SK-N-SH (cell line): ENCODE measurements around the gene RILP. TPM values are rescaled to one million over a fixed set of nuclear protein-coding genes. Genes with fewer than 3 reads are reported as not detected.

Source experiments
- CTCF ChIA-PET: fragments of 300-600, 350-600 bp; formaldehyde crosslinking; extraction: SDS; loops from one replicate; lab custom pipeline; 2021; lab: Yijun Ruan, JAX
- POLR2A ChIA-PET: fragments of 350-600 bp; sonication (Branson Sonifier 250); formaldehyde crosslinking; extraction: SDS; loops from one replicate; lab custom pipeline; 2020; ENCODE audit warnings: antibody characterized with exemption, inconsistent platforms; lab: Yijun Ruan, JAX
- DNase-seq: peaks from one replicate; pipeline ENCODE4 v3.0.0; 2012
- H2AFZ ChIP-seq: fragments of 200-600 bp; sonication (generic); 2 replicates; pipeline ENCODE4 v1.8.1; 2016; ENCODE audit warnings: antibody characterized with exemption, mild to moderate bottlenecking, low read depth
- H3F3A ChIP-seq: fragments of 200-600 bp; sonication (generic); replicated peaks from 2 replicates; pipeline ENCODE3; 2016; ENCODE audit warnings: antibody characterized with exemption, mild to moderate bottlenecking; ENCODE audit not compliant: insufficient read depth
- H3K27ac ChIP-seq, 2 experiments: fragments of 200-500 bp in 1 of 2; fragments of 200-600 bp in 1 of 2; sonication (Bioruptor generic) in 1 of 2; sonication (generic), shearing (Covaris generic) in 1 of 2; 2 replicates each; pipeline versions ENCODE4 v1.5.1 to v1.6.1; 2014 to 2016; ENCODE audit warnings: low read depth in 2 of 2, inconsistent platforms in 1 of 2, low read length in 1 of 2, mild to moderate bottlenecking in 1 of 2, mixed read lengths in 1 of 2
- H3K27me3 ChIP-seq: fragments of 200-600 bp; sonication (generic), shearing (Covaris generic); 2 replicates; pipeline ENCODE4 v1.6.1; 2016; ENCODE audit warnings: mixed run types; ENCODE audit not compliant: insufficient read depth
- H3K36me3 ChIP-seq, 2 experiments: fragments of 200-500 bp in 1 of 2; fragments of 200-600 bp in 1 of 2; sonication (Bioruptor generic) in 1 of 2; sonication (generic) in 1 of 2; replicated peaks in 1 of 2; 2 replicates each; pipeline versions ENCODE3 to v1.5.1; 2014 to 2016; ENCODE audit warnings: low read length in 1 of 2, mild to moderate bottlenecking in 1 of 2; ENCODE audit not compliant: insufficient read depth in 2 of 2, control insufficient read depth in 1 of 2
- H3K4me1 ChIP-seq, 2 experiments: fragments of 200-500 bp in 1 of 2; fragments of 200-600 bp in 1 of 2; sonication (Bioruptor generic) in 1 of 2; sonication (generic), shearing (Covaris generic) in 1 of 2; 2 replicates each; pipeline versions ENCODE4 v1.5.1 to v1.6.1; 2014 to 2016; ENCODE audit warnings: low read depth in 1 of 2, low read length in 1 of 2, mixed run types in 1 of 2; ENCODE audit not compliant: insufficient read depth in 2 of 2, control insufficient read depth in 1 of 2
- H3K4me2 ChIP-seq: fragments of 200-600 bp; sonication (generic), shearing (Covaris generic); 2 replicates; pipeline ENCODE4 v1.6.1; 2017; ENCODE audit warnings: mixed run types
- H3K4me3 ChIP-seq, 2 experiments: fragments of 200-500 bp in 1 of 2; fragments of 200-600 bp in 1 of 2; sonication (Bioruptor generic) in 1 of 2; sonication (generic), shearing (Covaris generic) in 1 of 2; 2 replicates each; pipeline versions ENCODE4 v1.5.1 to v1.8.1; 2014 to 2016; ENCODE audit warnings: low read depth in 2 of 2, inconsistent platforms in 1 of 2, low read length in 1 of 2, mild to moderate bottlenecking in 1 of 2, mixed read lengths in 1 of 2, moderate library complexity in 1 of 2
- H3K79me2 ChIP-seq: fragments of 200-600 bp; sonication (generic); 2 replicates; pipeline ENCODE4 v1.8.1; 2017; ENCODE audit warnings: mild to moderate bottlenecking; ENCODE audit not compliant: insufficient read depth
- H3K9ac ChIP-seq: fragments of 200-600 bp; sonication (generic); 2 replicates; pipeline ENCODE4 v1.6.1; 2017; ENCODE audit warnings: mixed run types
- H3K9me2 ChIP-seq: fragments of 200-600 bp; sonication (generic); 2 replicates; pipeline ENCODE4 v1.6.1; 2017; ENCODE audit warnings: mixed run types
- H3K9me3 ChIP-seq: fragments of 200-600 bp; sonication (generic); 2 replicates; pipeline ENCODE4 v1.6.1; 2017; ENCODE audit warnings: mixed run types, mild to moderate bottlenecking, moderate library complexity
- H4K20me1 ChIP-seq: fragments of 200-600 bp; sonication (generic); 2 replicates; pipeline ENCODE4 v1.6.1; 2017; ENCODE audit warnings: mild to moderate bottlenecking, mixed run types; ENCODE audit not compliant: insufficient read depth
- ELF1 ChIP-seq: IDR thresholded peaks from 2 replicates; pipeline ENCODE4 v1.4.0; 2012
- EP300 ChIP-seq, 2 experiments: IDR thresholded peaks; 2 replicates each; pipeline versions ENCODE4 v1.4.0 to v1.6.1; 2012; ENCODE audit warnings: borderline replicate concordance in 1 of 2, low read depth in 1 of 2, low read length in 1 of 2
- FOSL2 ChIP-seq: IDR thresholded peaks from 2 replicates; pipeline ENCODE4 v1.4.0; 2012; ENCODE audit warnings: low read depth, mild to moderate bottlenecking, moderate library complexity, borderline replicate concordance
- FOXJ3 ChIP-seq: sonication (generic); formaldehyde crosslinking; IDR thresholded peaks from 2 replicates; pipeline ENCODE4 v1.5.1; 2020; ENCODE audit warnings: mild to moderate bottlenecking, missing genetic modification reagents
- NFIC ChIP-seq: IDR thresholded peaks from 2 replicates; pipeline ENCODE4 v1.4.0; 2012; ENCODE audit warnings: borderline replicate concordance
- POLR2AphosphoS5 ChIP-seq: IDR thresholded peaks from 2 replicates; pipeline ENCODE4 v1.6.1; 2012; ENCODE audit warnings: low read depth, low read length
- RAD21 ChIP-seq: IDR thresholded peaks from 2 replicates; pipeline ENCODE4 v1.6.1; 2012; ENCODE audit warnings: mild to moderate bottlenecking, low read length
- RXRA ChIP-seq: IDR thresholded peaks from 2 replicates; pipeline ENCODE4 v1.4.0; 2012; ENCODE audit warnings: low read depth, mild to moderate bottlenecking, borderline replicate concordance
- SMC3 ChIP-seq: IDR thresholded peaks from 2 replicates; pipeline ENCODE4 v1.6.1; 2012; ENCODE audit warnings: low read depth, low read length, improper control_type of control experiment
- TCF12 ChIP-seq: IDR thresholded peaks from 2 replicates; pipeline ENCODE4 v1.4.0; 2012
- TEAD4 ChIP-seq: IDR thresholded peaks from 2 replicates; pipeline ENCODE4 v1.4.0; 2012; ENCODE audit warnings: mild to moderate bottlenecking, borderline replicate concordance; ENCODE audit not compliant: insufficient read depth
- YY1 ChIP-seq: IDR thresholded peaks from 2 replicates; pipeline ENCODE4 v1.4.0; 2012; ENCODE audit warnings: low read depth, mild to moderate bottlenecking
- WGBS: methylation state at CpG from one replicate; pipeline ENCODE4 v1.1.6; 2017; ENCODE audit warnings: low lambda C conversion rate; 5-methylcytosine and 5-hydroxymethylcytosine counted together
- polyA plus RNA-seq, 3 experiments: library from polyadenylated mRNA; depleted of rRNA; stranded (reverse); fragments of >200 nt; gene quantifications; 2 replicates each; pipeline ENCODE4 v1.2.3, GENCODE V29; 2012
- TF ChIP-seq, protein P1 (sequence below): IDR thresholded peaks from 2 replicates; pipeline ENCODE4 v1.4.0; 2012; ENCODE audit warnings: low read depth, borderline replicate concordance
- TF ChIP-seq, protein P2 (sequence below): IDR thresholded peaks from 2 replicates; pipeline ENCODE4 v1.4.0; 2012; ENCODE audit warnings: low read depth
- TF ChIP-seq, protein P3 (sequence below): IDR thresholded peaks from 2 replicates; pipeline ENCODE4 v1.6.1; 2012; ENCODE audit warnings: mild to moderate bottlenecking, low read depth, low read length, moderate library complexity
- TF ChIP-seq, protein P4 (sequence below): fragments of 150-350 bp; IDR thresholded peaks from 2 replicates; pipeline ENCODE4 v1.6.1; 2016; ENCODE audit warnings: mild to moderate bottlenecking, low read depth, low read length
- TF ChIP-seq, protein P5 (sequence below): IDR thresholded peaks from 2 replicates; pipeline ENCODE4 v1.4.0; 2012; ENCODE audit warnings: low read depth, borderline replicate concordance

RILP gene
- polyA plus RNA-seq, 1 of the 3 experiments (the other 2 are of a cell fraction), result 3.8 TPM

DNA sequence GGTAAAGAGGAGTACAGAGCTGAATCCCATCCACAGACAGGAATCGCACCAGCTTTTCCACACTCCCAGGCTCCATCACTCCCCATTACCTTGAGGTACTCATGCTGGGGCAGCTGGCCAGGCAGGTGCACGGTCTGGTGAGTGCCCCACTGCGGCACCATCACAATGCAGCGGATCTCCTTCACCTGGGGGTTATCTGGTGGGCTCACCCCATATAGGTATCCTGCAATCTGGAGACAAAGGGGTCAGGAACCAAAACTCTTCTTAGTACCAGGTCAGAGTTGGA is 1.8 kb upstream of the RILP start:
- 98% methylated on average over 4 of the region's 4 CpGs for WGBS
- no peaks in the 10 kb centered on the region for H4K20me1 ChIP-seq
- H2AFZ ChIP-seq, result no peak overlapping the region
- H3K27ac ChIP-seq, result no peak overlapping the region
- H3K36me3 ChIP-seq, result peaks cover 51 to 56% of the 10 kb centered on the region in 2 experiments
- TF ChIP-seq ELF1, result no peak
- TF ChIP-seq TEAD4, result no peak
- no peak for TF ChIP-seq FOSL2
- no peak for TF ChIP-seq SMC3
- no peak for TF ChIP-seq RXRA
- TF ChIP-seq POLR2AphosphoS5, result no peak
- TF ChIP-seq, protein P1, sequence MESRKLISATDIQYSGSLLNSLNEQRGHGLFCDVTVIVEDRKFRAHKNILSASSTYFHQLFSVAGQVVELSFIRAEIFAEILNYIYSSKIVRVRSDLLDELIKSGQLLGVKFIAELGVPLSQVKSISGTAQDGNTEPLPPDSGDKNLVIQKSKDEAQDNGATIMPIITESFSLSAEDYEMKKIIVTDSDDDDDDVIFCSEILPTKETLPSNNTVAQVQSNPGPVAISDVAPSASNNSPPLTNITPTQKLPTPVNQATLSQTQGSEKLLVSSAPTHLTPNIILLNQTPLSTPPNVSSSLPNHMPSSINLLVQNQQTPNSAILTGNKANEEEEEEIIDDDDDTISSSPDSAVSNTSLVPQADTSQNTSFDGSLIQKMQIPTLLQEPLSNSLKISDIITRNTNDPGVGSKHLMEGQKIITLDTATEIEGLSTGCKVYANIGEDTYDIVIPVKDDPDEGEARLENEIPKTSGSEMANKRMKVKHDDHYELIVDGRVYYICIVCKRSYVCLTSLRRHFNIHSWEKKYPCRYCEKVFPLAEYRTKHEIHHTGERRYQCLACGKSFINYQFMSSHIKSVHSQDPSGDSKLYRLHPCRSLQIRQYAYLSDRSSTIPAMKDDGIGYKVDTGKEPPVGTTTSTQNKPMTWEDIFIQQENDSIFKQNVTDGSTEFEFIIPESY, result no peak
- TF ChIP-seq, protein P2, sequence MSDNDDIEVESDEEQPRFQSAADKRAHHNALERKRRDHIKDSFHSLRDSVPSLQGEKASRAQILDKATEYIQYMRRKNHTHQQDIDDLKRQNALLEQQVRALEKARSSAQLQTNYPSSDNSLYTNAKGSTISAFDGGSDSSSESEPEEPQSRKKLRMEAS, result no peak
- TF ChIP-seq, protein P3, sequence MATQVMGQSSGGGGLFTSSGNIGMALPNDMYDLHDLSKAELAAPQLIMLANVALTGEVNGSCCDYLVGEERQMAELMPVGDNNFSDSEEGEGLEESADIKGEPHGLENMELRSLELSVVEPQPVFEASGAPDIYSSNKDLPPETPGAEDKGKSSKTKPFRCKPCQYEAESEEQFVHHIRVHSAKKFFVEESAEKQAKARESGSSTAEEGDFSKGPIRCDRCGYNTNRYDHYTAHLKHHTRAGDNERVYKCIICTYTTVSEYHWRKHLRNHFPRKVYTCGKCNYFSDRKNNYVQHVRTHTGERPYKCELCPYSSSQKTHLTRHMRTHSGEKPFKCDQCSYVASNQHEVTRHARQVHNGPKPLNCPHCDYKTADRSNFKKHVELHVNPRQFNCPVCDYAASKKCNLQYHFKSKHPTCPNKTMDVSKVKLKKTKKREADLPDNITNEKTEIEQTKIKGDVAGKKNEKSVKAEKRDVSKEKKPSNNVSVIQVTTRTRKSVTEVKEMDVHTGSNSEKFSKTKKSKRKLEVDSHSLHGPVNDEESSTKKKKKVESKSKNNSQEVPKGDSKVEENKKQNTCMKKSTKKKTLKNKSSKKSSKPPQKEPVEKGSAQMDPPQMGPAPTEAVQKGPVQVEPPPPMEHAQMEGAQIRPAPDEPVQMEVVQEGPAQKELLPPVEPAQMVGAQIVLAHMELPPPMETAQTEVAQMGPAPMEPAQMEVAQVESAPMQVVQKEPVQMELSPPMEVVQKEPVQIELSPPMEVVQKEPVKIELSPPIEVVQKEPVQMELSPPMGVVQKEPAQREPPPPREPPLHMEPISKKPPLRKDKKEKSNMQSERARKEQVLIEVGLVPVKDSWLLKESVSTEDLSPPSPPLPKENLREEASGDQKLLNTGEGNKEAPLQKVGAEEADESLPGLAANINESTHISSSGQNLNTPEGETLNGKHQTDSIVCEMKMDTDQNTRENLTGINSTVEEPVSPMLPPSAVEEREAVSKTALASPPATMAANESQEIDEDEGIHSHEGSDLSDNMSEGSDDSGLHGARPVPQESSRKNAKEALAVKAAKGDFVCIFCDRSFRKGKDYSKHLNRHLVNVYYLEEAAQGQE, result no peak
- no peak for TF ChIP-seq NFIC
- TF ChIP-seq EP300 (IDR thresholded peaks at IDR 0.05; ENCODE audit: borderline replicate concordance in 1 of 2, low read depth in 1 of 2, low read length in 1 of 2), result no peak
- TF ChIP-seq, protein P4, sequence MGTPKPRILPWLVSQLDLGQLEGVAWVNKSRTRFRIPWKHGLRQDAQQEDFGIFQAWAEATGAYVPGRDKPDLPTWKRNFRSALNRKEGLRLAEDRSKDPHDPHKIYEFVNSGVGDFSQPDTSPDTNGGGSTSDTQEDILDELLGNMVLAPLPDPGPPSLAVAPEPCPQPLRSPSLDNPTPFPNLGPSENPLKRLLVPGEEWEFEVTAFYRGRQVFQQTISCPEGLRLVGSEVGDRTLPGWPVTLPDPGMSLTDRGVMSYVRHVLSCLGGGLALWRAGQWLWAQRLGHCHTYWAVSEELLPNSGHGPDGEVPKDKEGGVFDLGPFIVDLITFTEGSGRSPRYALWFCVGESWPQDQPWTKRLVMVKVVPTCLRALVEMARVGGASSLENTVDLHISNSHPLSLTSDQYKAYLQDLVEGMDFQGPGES, result no peak
- TF ChIP-seq TCF12, result no peak
- no peak for TF ChIP-seq YY1
- no peak for TF ChIP-seq FOXJ3
- TF ChIP-seq, protein P5, sequence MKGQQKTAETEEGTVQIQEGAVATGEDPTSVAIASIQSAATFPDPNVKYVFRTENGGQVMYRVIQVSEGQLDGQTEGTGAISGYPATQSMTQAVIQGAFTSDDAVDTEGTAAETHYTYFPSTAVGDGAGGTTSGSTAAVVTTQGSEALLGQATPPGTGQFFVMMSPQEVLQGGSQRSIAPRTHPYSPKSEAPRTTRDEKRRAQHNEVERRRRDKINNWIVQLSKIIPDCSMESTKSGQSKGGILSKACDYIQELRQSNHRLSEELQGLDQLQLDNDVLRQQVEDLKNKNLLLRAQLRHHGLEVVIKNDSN, result no peak
- TF ChIP-seq RAD21, result no peak
- H3K4me1 ChIP-seq, result peaks cover 0 to 16% of the 10 kb centered on the region in 2 experiments; a peak in 1 of 4 replicates
- H3F3A ChIP-seq, result peaks cover 45% of the 10 kb centered on the region
- no peak overlapping the region for H3K4me3 ChIP-seq
- no peak overlapping the region for H3K4me2 ChIP-seq
- H3K9me2 ChIP-seq, result no peaks in the 10 kb centered on the region
- no peaks in the 10 kb centered on the region for H3K27me3 ChIP-seq
- POLR2A ChIA-PET, result interaction anchor here (1.1 kb wide), 1 partner anchor 17 kb away, joined by 3 read pairs; no protein-coding TSS in a partner anchor
- H3K9me3 ChIP-seq, result no peaks in the 10 kb centered on the region
- no peak for DNase-seq
- no peak overlapping the region for H3K9ac ChIP-seq
- no peaks in the 10 kb centered on the region for H3K79me2 ChIP-seq
- CTCF ChIA-PET, result interaction anchor here (1.2 to 6.8 kb wide), 5 partner anchors 11 to 78 kb away, joined by 4 to 65 read pairs (median 7); partner anchors contain the start of gene SLC43A2
